ENCODE measurements around the gene MECP2. TPM values are rescaled to one million over a fixed set of nuclear protein-coding genes. Genes with fewer than 3 reads are reported as not detected.

Gene MECP2
- polyA plus RNA-seq, 2 donors: 9.3 to 13.0 TPM

- H3K27ac ChIP-seq (ENCODE audit: low read depth in 2 of 2, low read length in 1 of 2): no peak overlapping the region
- H3K9me3 ChIP-seq (ENCODE audit: control insufficient read depth in 2 of 2, insufficient read depth in 1 of 2, low read depth in 1 of 2, low read length in 1 of 2): no peaks in the 10 kb centered on the region
- no peak overlapping the region for H3K4me3 ChIP-seq (ENCODE audit: low read depth in 1 of 2, low read length in 2 of 2)
- 87 to 96% methylated on average over 9 of the region's 9 CpGs for WGBS, 2 donors
- H3K27me3 ChIP-seq (ENCODE audit: control insufficient read depth in 1 of 2, insufficient read depth in 2 of 2, low read length in 2 of 2): no peaks in the 10 kb centered on the region
- H3K36me3 ChIP-seq (ENCODE audit: control insufficient read depth in 2 of 2, insufficient read depth in 2 of 2, low read length in 1 of 2): no peaks in the 10 kb centered on the region
- no peaks in the 10 kb centered on the region for H3K4me1 ChIP-seq (ENCODE audit: control insufficient read depth in 2 of 2, insufficient read depth in 2 of 2, low read length in 1 of 2)
Measured at GRCh38 chrX:154132366-154132765, 34.8 kb upstream of the MECP2 start.

GRCh38 chrX:154131955-154132354 is 34.4 kb upstream of the MECP2 start:
- no peaks in the 10 kb centered on the region for H3K4me1 ChIP-seq (ENCODE audit: control insufficient read depth in 2 of 2, insufficient read depth in 2 of 2, low read length in 1 of 2)
- no peaks in the 10 kb centered on the region for H3K36me3 ChIP-seq (ENCODE audit: control insufficient read depth in 2 of 2, insufficient read depth in 2 of 2, low read length in 1 of 2)
- WGBS, 2 donors: 71 to 83% methylated on average over 4 of the region's 4 CpGs
- H3K27me3 ChIP-seq (ENCODE audit: control insufficient read depth in 1 of 2, insufficient read depth in 2 of 2, low read length in 2 of 2): no peaks in the 10 kb centered on the region
- H3K9me3 ChIP-seq (ENCODE audit: control insufficient read depth in 2 of 2, insufficient read depth in 1 of 2, low read depth in 1 of 2, low read length in 1 of 2): no peaks in the 10 kb centered on the region
- no peak overlapping the region for H3K4me3 ChIP-seq (ENCODE audit: low read depth in 1 of 2, low read length in 2 of 2)
- H3K27ac ChIP-seq (ENCODE audit: low read depth in 2 of 2, low read length in 1 of 2): no peak overlapping the region

GRCh38 chrX:154126101-154126500 is 28.6 kb upstream of the MECP2 start:
- WGBS, 2 donors: 93 to 96% methylated on average over 10 to 11 of the region's 11 CpGs
- Histone ChIP-seq H3K27ac (ENCODE audit: low read depth in 2 of 2, low read length in 1 of 2) (no peak overlapping the region), H3K9me3 (ENCODE audit: control insufficient read depth in 2 of 2, insufficient read depth in 1 of 2, low read depth in 1 of 2, low read length in 1 of 2) (no peaks in the 10 kb centered on the region), H3K27me3 (ENCODE audit: control insufficient read depth in 1 of 2, insufficient read depth in 2 of 2, low read length in 2 of 2) (no peaks in the 10 kb centered on the region), H3K4me3 (ENCODE audit: low read depth in 1 of 2, low read length in 2 of 2) (no peak overlapping the region), H3K36me3 (ENCODE audit: control insufficient read depth in 2 of 2, insufficient read depth in 2 of 2, low read length in 1 of 2) (no peaks in the 10 kb centered on the region), H3K4me1 (ENCODE audit: control insufficient read depth in 2 of 2, insufficient read depth in 2 of 2, low read length in 1 of 2) (peaks cover 3 to 7% of the 10 kb centered on the region in 2 donors)

GRCh38 chrX:154125391-154126040 is 28.0 kb upstream of the MECP2 start:
- Histone ChIP-seq H3K4me1 (ENCODE audit: control insufficient read depth in 2 of 2, insufficient read depth in 2 of 2, low read length in 1 of 2) (peaks cover 3 to 7% of the 10 kb centered on the region in 2 donors), H3K27me3 (ENCODE audit: control insufficient read depth in 1 of 2, insufficient read depth in 2 of 2, low read length in 2 of 2) (no peaks in the 10 kb centered on the region), H3K9me3 (ENCODE audit: control insufficient read depth in 2 of 2, insufficient read depth in 1 of 2, low read depth in 1 of 2, low read length in 1 of 2) (no peaks in the 10 kb centered on the region), H3K4me3 (ENCODE audit: low read depth in 1 of 2, low read length in 2 of 2) (no peak overlapping the region), H3K27ac (ENCODE audit: low read depth in 2 of 2, low read length in 1 of 2) (no peak overlapping the region), H3K36me3 (ENCODE audit: control insufficient read depth in 2 of 2, insufficient read depth in 2 of 2, low read length in 1 of 2) (no peaks in the 10 kb centered on the region)
- WGBS, 2 donors: 84% methylated on average over 29 to 30 of the region's 30 CpGs

- 82 to 84% methylated on average over 22 of the region's 22 CpGs for WGBS, 2 donors
- no peak overlapping the region for H3K27ac ChIP-seq (ENCODE audit: low read depth in 2 of 2, low read length in 1 of 2)
- no peak overlapping the region for H3K4me3 ChIP-seq (ENCODE audit: low read depth in 1 of 2, low read length in 2 of 2)
- H3K36me3 ChIP-seq (ENCODE audit: control insufficient read depth in 2 of 2, insufficient read depth in 2 of 2, low read length in 1 of 2): no peaks in the 10 kb centered on the region
- H3K4me1 ChIP-seq (ENCODE audit: control insufficient read depth in 2 of 2, insufficient read depth in 2 of 2, low read length in 1 of 2): peaks cover 3 to 7% of the 10 kb centered on the region in 2 donors
- no peaks in the 10 kb centered on the region for H3K27me3 ChIP-seq (ENCODE audit: control insufficient read depth in 1 of 2, insufficient read depth in 2 of 2, low read length in 2 of 2)
- no peaks in the 10 kb centered on the region for H3K9me3 ChIP-seq (ENCODE audit: control insufficient read depth in 2 of 2, insufficient read depth in 1 of 2, low read depth in 1 of 2, low read length in 1 of 2)
Measured at GRCh38 chrX:154123241-154124219, 26.0 kb upstream of the MECP2 start.

- H3K9me3 ChIP-seq (ENCODE audit: control insufficient read depth in 2 of 2, insufficient read depth in 1 of 2, low read depth in 1 of 2, low read length in 1 of 2): no peaks in the 10 kb centered on the region
- no peak overlapping the region for H3K4me3 ChIP-seq (ENCODE audit: low read depth in 1 of 2, low read length in 2 of 2)
- 48 to 55% methylated on average over 11 of the region's 11 CpGs for WGBS, 2 donors
- no peak overlapping the region for H3K27ac ChIP-seq (ENCODE audit: low read depth in 2 of 2, low read length in 1 of 2)
- peaks cover 3 to 7% of the 10 kb centered on the region in 2 donors for H3K4me1 ChIP-seq (ENCODE audit: control insufficient read depth in 2 of 2, insufficient read depth in 2 of 2, low read length in 1 of 2)
- no peaks in the 10 kb centered on the region for H3K27me3 ChIP-seq (ENCODE audit: control insufficient read depth in 1 of 2, insufficient read depth in 2 of 2, low read length in 2 of 2)
- H3K36me3 ChIP-seq (ENCODE audit: control insufficient read depth in 2 of 2, insufficient read depth in 2 of 2, low read length in 1 of 2): no peaks in the 10 kb centered on the region
Measured at GRCh38 chrX:154121961-154122360, 24.4 kb upstream of the MECP2 start.

GRCh38 chrX:154121207-154121606 is 23.7 kb upstream of the MECP2 start:
- no peak overlapping the region for H3K4me3 ChIP-seq (ENCODE audit: low read depth in 1 of 2, low read length in 2 of 2)
- no peaks in the 10 kb centered on the region for H3K27me3 ChIP-seq (ENCODE audit: control insufficient read depth in 1 of 2, insufficient read depth in 2 of 2, low read length in 2 of 2)
- no peaks in the 10 kb centered on the region for H3K9me3 ChIP-seq (ENCODE audit: control insufficient read depth in 2 of 2, insufficient read depth in 1 of 2, low read depth in 1 of 2, low read length in 1 of 2)
- H3K36me3 ChIP-seq (ENCODE audit: control insufficient read depth in 2 of 2, insufficient read depth in 2 of 2, low read length in 1 of 2): no peaks in the 10 kb centered on the region
- no peak overlapping the region for H3K27ac ChIP-seq (ENCODE audit: low read depth in 2 of 2, low read length in 1 of 2)
- H3K4me1 ChIP-seq (ENCODE audit: control insufficient read depth in 2 of 2, insufficient read depth in 2 of 2, low read length in 1 of 2): peaks cover 2 to 3% of the 10 kb centered on the region in 2 donors
- 82 to 98% methylated on average over 4 of the region's 4 CpGs for WGBS, 2 donors

GRCh38 chrX:154120567-154120966 is 23.1 kb upstream of the MECP2 start:
- H3K4me3 ChIP-seq (ENCODE audit: low read depth in 1 of 2, low read length in 2 of 2): no peak overlapping the region
- WGBS, 2 donors: 87 to 96% methylated on average over 3 of the region's 3 CpGs
- no peaks in the 10 kb centered on the region for H3K27me3 ChIP-seq (ENCODE audit: control insufficient read depth in 1 of 2, insufficient read depth in 2 of 2, low read length in 2 of 2)
- no peak overlapping the region for H3K27ac ChIP-seq (ENCODE audit: low read depth in 2 of 2, low read length in 1 of 2)
- H3K36me3 ChIP-seq (ENCODE audit: control insufficient read depth in 2 of 2, insufficient read depth in 2 of 2, low read length in 1 of 2): no peaks in the 10 kb centered on the region
- peaks cover 2 to 3% of the 10 kb centered on the region in 2 donors for H3K4me1 ChIP-seq (ENCODE audit: control insufficient read depth in 2 of 2, insufficient read depth in 2 of 2, low read length in 1 of 2)
- no peaks in the 10 kb centered on the region for H3K9me3 ChIP-seq (ENCODE audit: control insufficient read depth in 2 of 2, insufficient read depth in 1 of 2, low read depth in 1 of 2, low read length in 1 of 2)

GRCh38 chrX:154117566-154117965 is 20.0 kb upstream of the MECP2 start:
- WGBS, 2 donors: 78 to 88% methylated on average over 6 of the region's 6 CpGs
- no peak overlapping the region for H3K4me3 ChIP-seq (ENCODE audit: low read depth in 1 of 2, low read length in 2 of 2)
- H3K27ac ChIP-seq (ENCODE audit: low read depth in 2 of 2, low read length in 1 of 2): no peak overlapping the region
- H3K36me3 ChIP-seq (ENCODE audit: control insufficient read depth in 2 of 2, insufficient read depth in 2 of 2, low read length in 1 of 2): no peaks in the 10 kb centered on the region
- H3K9me3 ChIP-seq (ENCODE audit: control insufficient read depth in 2 of 2, insufficient read depth in 1 of 2, low read depth in 1 of 2, low read length in 1 of 2): no peaks in the 10 kb centered on the region
- peaks cover 2 to 3% of the 10 kb centered on the region in 2 donors for H3K4me1 ChIP-seq (ENCODE audit: control insufficient read depth in 2 of 2, insufficient read depth in 2 of 2, low read length in 1 of 2)
- no peaks in the 10 kb centered on the region for H3K27me3 ChIP-seq (ENCODE audit: control insufficient read depth in 1 of 2, insufficient read depth in 2 of 2, low read length in 2 of 2)

Measured in esophagus (tissue), 2 donors.